IPS-11a (cell line): ENCODE results near the gene TFF2.

Experiments used
- H3K4me3 ChIP-seq: one replicate; pipeline ENCODE4 v1.5.1; 2013; ENCODE audit warnings: low read depth, low read length, control low read depth

The TFF2 gene

DNA sequence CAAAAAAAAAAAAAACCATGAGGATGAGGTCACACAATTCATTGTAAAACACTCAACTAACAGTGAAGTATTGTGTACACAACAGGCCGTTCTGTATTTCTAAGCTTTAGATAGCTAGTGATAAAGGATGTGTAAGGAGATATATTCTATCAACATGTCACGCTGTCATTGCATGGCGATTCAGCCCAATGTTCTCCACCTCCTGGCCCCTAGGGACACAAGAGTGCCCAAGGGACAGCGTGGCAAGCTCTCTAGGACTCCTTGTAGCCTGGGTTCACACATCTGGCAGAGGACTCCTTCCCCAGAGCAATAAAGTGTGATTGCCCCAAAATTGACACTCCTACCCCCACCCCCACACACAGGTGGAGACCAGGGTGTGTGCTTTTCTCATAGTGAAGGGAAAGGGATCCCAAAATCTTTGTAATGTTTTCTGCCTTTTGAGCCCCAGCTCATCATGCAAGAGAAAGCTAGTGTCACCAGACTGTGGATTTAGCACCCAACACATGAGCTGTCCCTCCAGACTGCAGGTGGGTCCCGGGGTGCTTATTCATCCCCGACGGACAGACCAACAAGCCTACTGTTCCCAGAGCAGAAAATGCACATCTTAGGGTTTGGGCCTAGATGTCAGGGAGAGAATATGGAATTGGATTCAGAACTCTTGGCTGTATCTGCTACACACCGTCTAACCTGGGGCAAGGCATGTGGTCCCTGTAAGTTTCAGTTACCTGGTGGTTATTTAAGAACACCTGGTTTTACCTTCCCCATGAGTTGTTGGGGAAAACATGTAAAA lies 33.6 kb upstream of the TFF2 start:
- no peak overlapping the region for H3K4me3 ChIP-seq

DNA sequence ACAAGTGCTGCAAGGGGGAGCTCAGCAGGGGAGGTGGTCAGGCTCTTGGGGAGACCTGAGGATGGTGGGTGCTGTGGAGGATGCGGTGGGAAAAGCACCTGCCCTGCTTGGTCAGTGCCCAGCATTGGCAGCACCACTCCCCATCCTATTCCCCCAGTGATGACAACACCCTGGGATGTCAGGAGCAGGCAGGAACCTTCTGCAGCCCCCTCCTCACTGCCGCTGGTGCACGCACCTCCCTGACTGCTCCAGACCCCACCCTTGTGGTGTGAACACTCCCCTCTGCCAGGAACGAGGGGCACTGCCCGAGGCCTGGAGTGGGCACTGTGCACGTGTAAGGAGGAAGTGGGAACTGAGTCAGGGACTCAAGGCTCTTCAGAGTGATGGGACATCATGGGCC lies 32.5 kb upstream of the TFF2 start:
- no peak overlapping the region for H3K4me3 ChIP-seq

DNA sequence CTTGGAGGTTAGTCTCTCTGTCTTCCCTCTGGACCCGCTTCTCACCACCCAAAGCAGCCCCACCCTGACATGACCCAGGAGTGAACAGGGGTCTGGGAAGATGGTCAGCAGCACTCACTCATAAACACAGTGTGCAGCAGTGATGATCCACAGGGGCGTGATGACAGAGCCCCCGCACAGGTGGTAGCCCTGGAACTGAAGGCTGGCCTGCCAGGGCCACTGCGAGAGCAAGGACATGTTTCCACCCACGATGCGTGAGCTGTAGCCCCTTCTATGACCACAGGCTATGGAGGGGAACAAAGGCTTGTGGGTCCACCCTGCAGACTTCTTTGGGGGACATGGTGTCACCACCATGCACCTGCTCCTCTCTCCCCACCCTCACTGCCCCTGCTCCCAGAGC lies 32.1 kb upstream of the TFF2 start:
- no peak overlapping the region for H3K4me3 ChIP-seq

DNA sequence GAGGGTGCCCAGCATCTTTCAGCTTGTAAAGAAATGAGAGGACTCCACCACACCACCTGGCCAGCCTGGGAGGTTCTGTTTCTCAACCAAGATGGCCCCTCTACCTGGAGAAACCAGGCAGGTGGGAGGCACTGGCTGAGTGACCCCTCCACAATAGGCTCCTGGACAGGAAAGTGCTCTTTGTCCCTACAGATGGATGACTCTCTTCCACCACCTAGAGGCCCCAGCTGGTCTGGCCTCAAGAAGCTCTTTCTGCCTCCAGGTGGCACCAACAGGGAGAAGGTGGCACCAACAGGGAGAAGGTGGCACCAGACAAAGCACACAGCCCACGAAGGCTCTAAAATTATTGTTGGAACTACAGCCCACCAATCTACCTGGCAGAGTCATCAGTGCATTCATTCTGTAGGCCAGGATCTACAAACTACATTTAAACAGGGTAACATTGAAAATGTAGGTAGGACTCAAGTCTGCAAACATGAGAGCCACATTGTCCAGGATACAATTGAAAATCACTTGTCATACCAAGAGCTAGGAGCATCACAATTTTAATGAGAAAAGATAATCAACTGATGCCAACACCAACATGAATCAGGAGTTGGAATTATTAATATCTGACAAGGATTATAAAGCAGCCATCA lies 30.7 kb upstream of the TFF2 start:
- H3K4me3 ChIP-seq = no peak overlapping the region

DNA sequence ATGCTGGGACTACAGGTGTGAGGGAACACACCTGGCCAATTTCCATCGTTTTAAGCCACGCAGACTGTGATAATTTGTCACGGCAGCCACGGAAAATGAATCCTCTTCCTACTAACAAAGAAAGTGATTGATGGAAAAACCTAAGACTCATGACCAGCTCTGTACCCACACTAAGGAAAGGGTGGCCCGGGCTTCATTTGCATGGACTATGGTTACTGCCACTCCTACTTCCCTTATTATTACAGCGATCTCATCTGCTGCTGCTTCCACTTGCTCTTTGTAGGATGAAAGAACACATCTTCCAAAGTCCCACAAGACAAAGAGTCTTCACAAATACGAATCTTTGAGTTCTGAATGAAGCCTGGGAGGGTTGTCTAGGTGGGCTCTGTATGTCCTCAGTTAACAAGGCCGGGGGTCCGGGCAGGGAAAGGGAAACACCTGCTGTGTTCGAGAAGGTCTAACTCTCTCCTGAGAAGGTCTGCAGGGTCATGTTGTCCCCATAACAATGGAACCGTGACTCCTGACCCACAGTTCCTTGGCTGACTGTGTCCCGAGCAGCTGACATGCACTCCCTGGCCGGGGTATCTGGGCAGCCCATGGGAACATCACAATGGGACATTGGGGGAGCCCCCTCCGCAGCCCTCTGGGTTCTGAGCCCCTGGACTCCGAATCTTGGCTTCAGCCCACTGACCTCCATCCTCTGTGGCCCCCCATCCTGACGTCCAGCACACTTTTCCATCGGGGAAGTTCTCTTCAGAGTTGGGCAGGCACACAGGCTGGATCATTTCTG lies 28.8 kb upstream of the TFF2 start:
- H3K4me3 ChIP-seq = no peak overlapping the region

DNA sequence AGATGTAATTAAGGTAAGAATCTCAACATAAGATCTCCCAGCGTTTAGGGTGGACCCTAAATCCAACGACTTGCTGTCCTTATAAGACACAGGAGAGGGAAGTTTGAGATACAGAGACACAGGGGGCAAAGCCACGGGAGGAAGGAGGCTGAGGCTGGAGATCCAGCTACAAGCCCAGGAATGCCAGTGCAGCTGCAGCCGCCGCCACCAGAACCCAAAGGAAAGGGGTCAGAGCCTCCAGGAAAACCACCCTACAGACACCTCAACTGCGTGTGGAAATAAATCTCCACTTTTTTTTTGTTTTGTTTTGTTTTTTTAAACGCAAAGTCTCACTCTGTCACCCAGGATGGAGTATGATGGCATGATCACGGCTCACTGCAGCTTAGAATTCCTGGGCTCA lies 27.6 kb upstream of the TFF2 start:
- H3K4me3 ChIP-seq = no peak overlapping the region

DNA sequence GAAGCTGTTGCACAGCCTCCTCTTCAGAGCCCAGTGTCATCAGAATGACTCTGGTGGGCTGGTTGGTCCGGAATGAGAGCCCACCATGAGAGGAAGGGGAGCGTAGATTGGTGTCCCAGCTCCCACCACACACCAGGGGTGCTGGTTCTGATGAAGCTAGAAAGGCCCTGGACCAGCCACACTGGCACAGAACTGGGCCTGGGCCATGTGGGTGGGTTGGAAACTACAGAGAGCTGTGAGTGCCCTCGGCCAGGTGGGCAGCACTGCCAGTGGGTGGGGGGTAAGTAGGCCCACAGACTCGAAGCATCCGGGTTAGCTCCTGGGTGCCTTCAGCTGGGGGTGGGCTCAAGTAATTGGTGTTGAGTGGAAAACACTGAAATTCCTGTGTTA lies 27.2 kb upstream of the TFF2 start:
- no peak overlapping the region for H3K4me3 ChIP-seq

DNA sequence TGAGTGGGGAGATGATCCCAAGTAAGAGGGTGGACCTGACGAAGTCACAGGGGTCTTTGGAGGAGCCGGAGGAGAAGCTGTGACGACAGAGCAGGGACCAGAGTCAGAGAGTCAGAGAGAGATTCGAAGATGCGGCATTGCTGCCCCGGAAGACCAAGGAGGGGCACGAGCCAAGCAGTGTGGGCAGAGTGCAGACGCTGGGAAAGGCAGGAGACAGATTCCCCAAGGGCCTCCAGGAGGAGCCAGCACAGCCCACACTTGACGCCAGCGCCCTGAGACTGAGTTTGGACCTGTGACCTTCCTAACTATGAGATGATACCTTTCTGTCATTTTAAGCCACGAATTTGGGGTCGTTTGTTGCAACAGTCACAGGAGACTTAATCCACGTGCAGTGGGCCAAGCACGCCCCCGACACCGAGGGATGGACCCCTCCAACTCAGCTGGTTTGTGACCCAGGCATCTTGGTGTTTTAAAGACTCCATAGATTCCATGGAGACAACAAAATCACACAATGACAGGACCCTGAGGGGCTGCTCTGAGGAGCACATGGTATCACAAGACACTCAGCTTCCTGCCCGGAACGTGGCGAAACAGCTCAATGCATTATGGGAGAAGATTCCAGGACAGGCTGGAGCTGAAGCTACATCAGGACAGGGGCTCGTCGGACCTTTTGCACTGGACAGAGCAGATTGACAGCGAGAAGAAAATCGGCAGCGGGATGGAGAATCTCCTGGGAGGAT lies 26.6 kb upstream of the TFF2 start:
- no peak overlapping the region for H3K4me3 ChIP-seq

DNA sequence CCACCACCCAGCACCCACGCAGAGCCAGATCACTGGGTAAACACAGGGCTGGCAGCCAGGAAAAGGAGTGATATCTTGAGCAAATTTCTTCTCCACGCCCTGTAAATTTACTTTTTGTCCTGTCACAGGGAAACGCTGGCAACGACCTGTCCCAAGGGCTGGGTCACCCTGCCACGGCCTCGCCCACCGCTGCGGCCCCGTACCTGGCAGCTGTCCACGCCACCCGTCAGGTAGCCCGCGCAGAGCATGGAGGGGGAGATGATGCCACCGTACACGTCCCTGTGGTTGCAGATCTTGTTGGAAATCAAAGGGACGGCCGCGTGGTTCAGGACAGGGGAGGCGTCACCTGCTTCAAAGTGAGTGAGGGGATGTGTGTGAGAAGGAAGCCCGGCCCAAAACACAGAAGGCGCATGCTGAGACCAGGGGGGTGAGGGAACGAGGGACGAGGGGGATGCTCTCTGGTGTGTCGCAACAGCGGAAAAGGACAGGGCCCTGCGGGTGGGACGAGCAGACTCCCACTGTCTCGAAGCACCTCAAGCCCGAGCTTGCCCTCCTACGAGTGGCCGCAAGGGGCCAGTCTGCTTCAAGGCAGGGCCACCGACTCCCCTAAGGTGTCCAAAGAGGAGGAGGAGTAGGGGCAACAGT lies 25.7 kb upstream of the TFF2 start:
- no peak overlapping the region for H3K4me3 ChIP-seq

DNA sequence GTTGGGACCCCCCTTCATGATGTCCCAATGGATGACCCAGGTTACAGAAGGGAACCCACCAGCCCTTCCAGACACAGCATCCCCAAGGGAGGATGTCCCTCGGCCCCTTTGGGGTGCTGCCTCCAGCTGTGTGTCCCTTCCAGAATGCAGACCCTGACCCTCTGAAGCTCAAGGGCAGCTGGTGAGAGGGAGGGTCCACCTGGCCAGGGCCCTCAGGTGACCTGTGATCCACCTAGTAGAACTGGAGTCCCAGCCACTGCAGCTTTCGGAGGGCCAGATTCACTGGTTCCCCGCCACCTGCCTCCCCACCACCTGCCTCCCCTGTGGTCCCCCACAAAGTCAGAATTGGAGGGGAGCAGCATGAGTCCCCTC lies 25.2 kb upstream of the TFF2 start:
- H3K4me3 ChIP-seq = no peak overlapping the region

DNA sequence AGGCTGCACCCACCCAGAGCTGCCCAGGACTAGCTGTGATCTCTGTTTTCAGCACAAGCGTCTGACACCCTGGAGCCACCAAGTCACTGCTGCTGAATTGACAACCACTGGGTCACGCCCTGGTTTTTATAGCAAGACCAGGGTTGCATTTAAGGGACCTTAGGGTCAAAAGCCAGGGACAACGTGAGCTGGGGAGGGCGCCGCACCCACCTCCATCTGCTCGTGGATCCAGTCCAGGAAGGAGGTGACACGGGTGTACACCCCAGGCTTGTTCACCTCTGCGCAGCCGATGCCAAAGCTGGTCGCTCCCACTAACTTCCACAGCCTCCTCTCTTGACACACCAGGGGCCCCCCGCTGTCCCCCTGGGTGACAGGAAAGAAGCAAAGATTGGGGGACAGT lies 24.7 kb upstream of the TFF2 start:
- H3K4me3 ChIP-seq = no peak overlapping the region

DNA sequence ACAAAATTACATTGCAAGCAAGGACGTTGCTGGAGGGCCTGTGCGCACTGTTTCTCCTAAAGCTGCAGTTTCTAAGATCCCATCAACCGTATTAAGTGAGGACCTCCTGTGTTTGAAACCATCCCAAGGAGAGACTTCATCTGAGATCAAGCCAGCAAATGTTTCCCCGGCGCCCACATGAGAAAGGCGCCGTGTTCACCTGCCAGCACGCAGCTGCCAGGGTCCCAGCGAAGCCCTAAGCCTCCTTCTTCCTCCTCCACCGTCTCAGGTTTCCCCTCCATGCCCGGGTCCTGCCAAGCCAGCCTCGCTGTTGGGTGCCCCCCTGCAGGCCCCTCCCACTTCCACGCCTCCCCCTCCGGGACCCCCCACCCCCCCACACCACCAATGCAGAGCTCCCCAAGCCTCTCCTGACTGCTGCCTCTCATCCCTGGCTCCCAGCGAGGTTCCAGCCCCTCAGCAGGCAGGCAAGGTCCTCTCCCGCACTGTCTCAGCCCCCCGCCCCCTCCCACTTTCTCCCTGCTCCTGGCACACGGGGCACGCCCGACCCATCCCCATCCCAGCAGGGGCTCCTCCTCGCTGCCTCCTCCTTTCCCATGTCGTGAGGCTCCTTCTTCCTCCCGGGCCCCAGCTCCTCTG lies 24.2 kb upstream of the TFF2 start:
- no peak overlapping the region for H3K4me3 ChIP-seq

DNA sequence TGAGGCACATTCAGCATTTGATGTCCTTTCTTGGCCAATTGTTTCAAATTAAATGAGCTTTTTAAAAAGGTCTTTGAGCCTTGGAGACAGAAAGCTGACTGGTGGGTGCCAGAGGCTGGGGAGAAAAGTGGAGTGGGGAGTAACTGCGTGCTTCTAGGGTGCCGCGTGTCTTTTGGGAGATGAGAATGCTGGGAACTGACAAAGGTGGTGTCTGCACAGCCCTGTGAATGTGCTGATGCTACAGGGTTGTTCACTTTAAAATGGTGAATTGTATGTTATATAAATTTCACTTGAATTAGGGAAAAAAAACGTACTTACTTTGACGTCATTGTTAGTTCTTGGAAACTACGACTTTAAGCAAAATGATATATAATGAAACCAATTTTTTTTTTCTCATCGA lies 23.7 kb upstream of the TFF2 start:
- no peak overlapping the region for H3K4me3 ChIP-seq

DNA sequence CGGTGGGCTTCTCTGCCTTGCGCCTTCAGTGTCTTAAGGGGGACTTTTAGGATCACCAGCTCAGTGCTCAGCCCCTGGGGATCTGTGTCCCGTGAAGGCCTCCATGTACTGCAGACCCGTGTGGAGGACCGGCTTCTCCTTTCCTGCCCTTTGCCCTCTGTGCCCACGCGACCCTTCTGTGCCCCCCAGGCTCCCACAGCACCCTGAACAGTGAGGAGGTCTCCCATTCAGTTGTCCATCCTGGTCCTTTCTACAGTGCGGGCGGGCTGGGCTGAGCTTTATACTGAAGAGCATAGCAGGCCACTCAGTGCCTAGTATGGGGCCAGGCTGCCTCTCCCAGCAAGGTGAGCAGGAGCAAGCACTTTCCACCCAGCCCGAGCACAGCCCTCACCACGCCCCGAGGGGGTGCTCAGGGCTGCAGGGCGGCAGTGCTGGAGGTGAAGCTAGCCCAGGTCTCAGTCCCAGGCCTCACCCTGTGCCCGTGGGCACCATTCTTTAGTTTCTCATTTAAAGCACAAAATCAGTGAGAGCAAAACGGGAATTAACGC lies 23.2 kb upstream of the TFF2 start:
- H3K4me3 ChIP-seq = no peak overlapping the region

DNA sequence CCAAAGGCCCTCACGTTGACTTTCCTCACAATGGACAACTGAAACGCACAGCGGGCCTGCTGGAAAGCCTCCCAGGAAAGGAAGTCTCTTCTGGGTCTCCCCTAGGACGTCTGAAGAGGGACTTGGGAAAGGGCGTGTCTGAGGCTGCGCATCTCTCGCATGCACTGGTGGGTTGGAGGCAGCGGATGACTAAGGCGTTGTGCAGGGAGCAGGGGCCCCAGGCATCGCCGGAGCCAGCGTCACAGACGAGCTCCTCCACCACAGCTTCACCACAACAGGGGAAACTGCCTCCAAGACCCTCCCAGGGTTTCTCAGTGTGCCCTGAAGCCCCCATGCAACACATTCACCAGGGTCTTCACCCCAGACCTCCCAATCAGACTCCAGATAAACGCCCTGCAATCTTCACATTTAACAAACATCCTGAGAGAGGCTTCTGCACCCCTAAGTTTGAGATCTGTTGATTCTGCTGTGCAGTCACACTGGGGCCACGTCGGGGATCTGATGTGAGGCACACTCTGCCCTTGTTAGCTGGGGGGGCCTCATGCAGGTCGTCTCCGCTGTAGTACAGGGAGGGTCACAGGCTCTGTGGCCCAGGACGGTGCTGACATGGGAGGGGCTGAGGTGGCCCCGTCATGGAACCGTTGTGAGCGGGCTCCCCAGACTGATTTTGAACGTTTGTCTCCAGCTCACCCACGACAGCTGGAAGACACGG lies 22.6 kb upstream of the TFF2 start:
- H3K4me3 ChIP-seq = no peak overlapping the region

DNA sequence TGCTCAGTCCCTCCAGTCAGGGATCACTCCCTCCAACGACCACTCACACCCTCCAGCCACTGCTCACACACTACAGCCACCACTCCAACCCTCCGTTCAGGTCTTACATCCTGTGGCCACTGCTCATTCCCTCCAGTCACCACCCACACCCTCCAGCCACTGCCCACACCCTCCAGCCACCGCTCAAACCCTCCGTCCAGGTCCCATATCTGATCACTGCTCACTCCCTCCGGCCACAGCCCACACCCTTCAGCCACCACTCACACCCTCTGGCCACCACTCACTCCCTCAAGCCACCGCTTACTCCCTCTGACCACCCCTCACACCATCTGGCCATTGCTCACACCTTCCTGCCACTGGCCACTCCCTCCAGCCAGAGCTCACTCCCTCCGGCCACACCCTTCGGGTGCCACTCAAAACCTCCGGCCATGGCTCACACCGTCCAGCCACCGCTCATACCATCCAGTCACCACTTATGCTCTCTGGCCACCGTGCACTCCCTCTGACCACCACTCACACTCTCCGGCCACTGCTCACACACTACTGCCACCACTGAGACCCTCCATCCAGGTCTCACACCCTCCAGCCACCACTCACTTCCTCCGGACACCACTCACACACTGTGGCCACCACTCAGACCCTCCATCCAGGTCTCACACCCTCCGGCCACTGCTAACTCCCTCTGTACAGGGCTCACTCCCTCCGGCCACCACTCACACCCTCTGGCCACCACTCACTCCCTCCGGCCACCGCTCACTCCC lies 20.3 kb upstream of the TFF2 start:
- H3K4me3 ChIP-seq = no peak overlapping the region

DNA sequence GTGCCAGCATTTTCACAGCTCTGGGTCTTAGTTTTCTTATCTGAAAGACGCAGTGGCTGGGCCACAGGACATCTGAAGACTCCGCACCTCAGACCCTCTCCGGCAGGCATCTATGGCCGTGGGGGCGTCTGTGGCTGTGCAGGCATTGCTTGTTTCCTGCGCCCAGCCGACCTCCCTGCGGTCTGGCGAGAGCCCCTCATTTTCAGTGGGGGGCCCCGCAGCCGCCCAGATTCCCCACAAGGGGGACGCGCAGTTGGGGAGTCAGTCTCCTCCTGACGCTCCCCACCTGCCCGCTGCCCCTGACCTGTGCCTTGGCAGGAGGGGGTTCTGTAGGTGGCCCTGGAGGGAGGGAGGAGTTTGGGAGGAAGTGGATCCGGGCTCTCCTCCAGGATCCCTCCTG lies 19.0 kb upstream of the TFF2 start:
- no peak overlapping the region for H3K4me3 ChIP-seq

DNA sequence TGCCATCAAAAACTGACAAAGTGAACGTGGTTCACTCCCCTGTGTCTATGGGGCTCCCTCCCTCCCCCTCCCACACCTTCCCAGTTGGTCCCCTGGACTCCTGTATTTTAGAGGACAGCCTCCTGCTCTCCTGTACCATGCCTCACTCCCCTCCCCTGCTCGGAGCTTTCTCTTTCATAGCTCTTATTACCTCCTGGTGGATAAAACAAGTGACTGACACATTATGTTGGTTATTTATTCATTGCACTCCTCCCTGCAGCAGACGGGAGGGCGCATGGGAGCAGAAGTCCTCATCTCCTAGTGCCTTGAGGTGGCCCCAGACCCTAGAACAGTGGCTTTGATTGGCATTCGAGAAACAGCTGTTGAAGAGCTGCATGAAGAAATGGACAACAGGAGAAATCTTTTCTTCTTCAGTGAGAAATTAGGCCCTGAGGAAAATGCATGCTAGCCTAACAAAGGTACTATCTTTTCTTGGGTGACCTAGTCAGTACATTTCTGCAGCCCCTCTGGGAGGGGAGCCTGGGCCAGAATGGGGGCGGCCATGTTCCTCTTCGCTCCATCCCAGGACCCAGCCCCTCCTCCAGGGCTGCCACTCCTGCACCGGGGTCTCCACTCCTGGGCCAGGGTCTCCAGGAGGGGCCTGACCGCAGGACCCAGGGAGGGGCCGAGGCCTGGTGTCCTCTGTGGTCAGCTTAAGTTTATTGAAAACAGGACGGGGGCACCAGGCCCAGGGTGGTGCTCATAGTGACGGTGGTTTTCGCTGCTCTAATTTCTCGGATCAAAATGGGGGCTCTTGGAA lies 16.8 kb upstream of the TFF2 start:
- no peak overlapping the region for H3K4me3 ChIP-seq
